Upper lobe of left lung (tissue), 6 donors: ENCODE data around the gene TERB1. TPM values are rescaled to one million over a fixed set of nuclear protein-coding genes. Genes with fewer than 3 reads are reported as not detected.

Experiments
- ATAC-seq, 2 donors: fragments of 200-7000 bp; cut with Tn5 transposase; one replicate each; pipeline ENCODE4 v1.9.1; 2022; ENCODE audit warnings: mild to moderate bottlenecking in 2 of 2, moderate library complexity in 2 of 2; ENCODE audit not compliant: low FRiP score in 2 of 2
- DNase-seq, 2 donors: peaks; one replicate each; pipeline ENCODE4 v3.0.0-alpha.2; 2019 to 2020
- H3K27ac ChIP-seq, 4 donors: fragments of 200-600 bp; sonication (generic); one replicate each; pipeline ENCODE4 v1.5.1; 2016 to 2019
- H3K27me3 ChIP-seq, 4 donors: fragments of 200-600 bp; sonication (generic); one replicate each; pipeline ENCODE4 v1.5.1; 2017 to 2019
- H3K36me3 ChIP-seq, 4 donors: fragments of 200-600 bp; sonication (generic); one replicate each; pipeline ENCODE4 v1.5.1; 2016 to 2019
- H3K4me1 ChIP-seq, 4 donors: fragments of 200-600 bp; sonication (generic); one replicate each; pipeline ENCODE4 v1.5.1; 2018 to 2019
- H3K4me3 ChIP-seq, 4 donors: fragments of 200-600 bp; sonication (generic); one replicate each; pipeline ENCODE4 v1.5.1; 2017 to 2019; ENCODE audit warnings: mild to moderate bottlenecking in 2 of 4, moderate library complexity in 1 of 4
- H3K9me3 ChIP-seq, 4 donors: fragments of 200-600 bp; sonication (generic); one replicate each; pipeline ENCODE4 v1.5.1; 2018 to 2019
- EP300 ChIP-seq, 4 donors: sonication (generic); formaldehyde crosslinking; IDR thresholded peaks; one replicate each; pipeline ENCODE4 v1.5.1; 2017; ENCODE audit warnings: antibody characterized with exemption in 4 of 4, control low read depth in 2 of 4
- POLR2A ChIP-seq, 4 donors: fragments of 450-650 bp; IDR thresholded peaks; one replicate each; pipeline ENCODE4 v1.5.1; 2016 to 2017; ENCODE audit warnings: antibody characterized with exemption in 4 of 4, mild to moderate bottlenecking in 2 of 4
- POLR2AphosphoS5 ChIP-seq, 2 donors: sonication (generic); formaldehyde crosslinking; IDR thresholded peaks; one replicate each; pipeline ENCODE4 v1.5.1; 2017; ENCODE audit warnings: antibody characterized with exemption in 2 of 2
- WGBS, 2 donors: methylation state at CpG; one replicate each; pipeline ENCODE4 v1.1.5; 2017 to 2018; 5-methylcytosine and 5-hydroxymethylcytosine counted together
- total RNA-seq, 6 donors: library from RNA; depleted of rRNA in 4 of 6; stranded (reverse); fragments of >200 nt in 4 of 6; gene quantifications; one replicate each; pipeline versions ENCODE4 v1.1.0 to v1.2.1, GENCODE V29; 2016 to 2021
- TF ChIP-seq, protein P1 (sequence below), 6 experiments: fragments of 450-650 bp in 4 of 6; fragments of 200-600 bp in 2 of 6; sonication (generic) in 2 of 6; IDR thresholded peaks; one replicate each; pipeline ENCODE4 v1.5.1; 2016 to 2019; ENCODE audit warnings: antibody characterized with exemption in 6 of 6
- donor health status: DM: no; HTN: no; CAD: no; lungs with moderate emphysema.
- donor health status: DM: no; HTN: yes; CAD: no; lungs with severe emphysema.

Gene TERB1
- total RNA-seq, 6 donors from 2014 or later = 0.31 to 0.55 TPM; not detected in 4

GRCh38 chr16:66832190-66832589 is 30.8 kb upstream of the TERB1 start:
- no peaks in the 10 kb centered on the region for H3K9me3 ChIP-seq
- H3K4me3 ChIP-seq = no peak overlapping the region
- WGBS, 2 donors = 83 to 87% methylated on average over 3 of the region's 3 CpGs
- no peaks in the 10 kb centered on the region for H3K27me3 ChIP-seq
- DNase-seq (no peak), ATAC-seq (no peak)
- H3K4me1 ChIP-seq = peaks cover 11 to 18% (median 15%) of the 10 kb centered on the region in 4 donors
- no peak overlapping the region for H3K27ac ChIP-seq
- TF ChIP-seq POLR2AphosphoS5 (IDR thresholded peaks at IDR 0.05) (no peak), POLR2A (IDR thresholded peaks at IDR 0.05) (no peak), EP300 (IDR thresholded peaks at IDR 0.05) (no peak)
- TF ChIP-seq, protein P1, sequence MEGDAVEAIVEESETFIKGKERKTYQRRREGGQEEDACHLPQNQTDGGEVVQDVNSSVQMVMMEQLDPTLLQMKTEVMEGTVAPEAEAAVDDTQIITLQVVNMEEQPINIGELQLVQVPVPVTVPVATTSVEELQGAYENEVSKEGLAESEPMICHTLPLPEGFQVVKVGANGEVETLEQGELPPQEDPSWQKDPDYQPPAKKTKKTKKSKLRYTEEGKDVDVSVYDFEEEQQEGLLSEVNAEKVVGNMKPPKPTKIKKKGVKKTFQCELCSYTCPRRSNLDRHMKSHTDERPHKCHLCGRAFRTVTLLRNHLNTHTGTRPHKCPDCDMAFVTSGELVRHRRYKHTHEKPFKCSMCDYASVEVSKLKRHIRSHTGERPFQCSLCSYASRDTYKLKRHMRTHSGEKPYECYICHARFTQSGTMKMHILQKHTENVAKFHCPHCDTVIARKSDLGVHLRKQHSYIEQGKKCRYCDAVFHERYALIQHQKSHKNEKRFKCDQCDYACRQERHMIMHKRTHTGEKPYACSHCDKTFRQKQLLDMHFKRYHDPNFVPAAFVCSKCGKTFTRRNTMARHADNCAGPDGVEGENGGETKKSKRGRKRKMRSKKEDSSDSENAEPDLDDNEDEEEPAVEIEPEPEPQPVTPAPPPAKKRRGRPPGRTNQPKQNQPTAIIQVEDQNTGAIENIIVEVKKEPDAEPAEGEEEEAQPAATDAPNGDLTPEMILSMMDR (IDR thresholded peaks at IDR 0.05) = no peak
- H3K36me3 ChIP-seq = peaks cover 0 to 8% (median 4%) of the 10 kb centered on the region in 4 donors

DNA sequence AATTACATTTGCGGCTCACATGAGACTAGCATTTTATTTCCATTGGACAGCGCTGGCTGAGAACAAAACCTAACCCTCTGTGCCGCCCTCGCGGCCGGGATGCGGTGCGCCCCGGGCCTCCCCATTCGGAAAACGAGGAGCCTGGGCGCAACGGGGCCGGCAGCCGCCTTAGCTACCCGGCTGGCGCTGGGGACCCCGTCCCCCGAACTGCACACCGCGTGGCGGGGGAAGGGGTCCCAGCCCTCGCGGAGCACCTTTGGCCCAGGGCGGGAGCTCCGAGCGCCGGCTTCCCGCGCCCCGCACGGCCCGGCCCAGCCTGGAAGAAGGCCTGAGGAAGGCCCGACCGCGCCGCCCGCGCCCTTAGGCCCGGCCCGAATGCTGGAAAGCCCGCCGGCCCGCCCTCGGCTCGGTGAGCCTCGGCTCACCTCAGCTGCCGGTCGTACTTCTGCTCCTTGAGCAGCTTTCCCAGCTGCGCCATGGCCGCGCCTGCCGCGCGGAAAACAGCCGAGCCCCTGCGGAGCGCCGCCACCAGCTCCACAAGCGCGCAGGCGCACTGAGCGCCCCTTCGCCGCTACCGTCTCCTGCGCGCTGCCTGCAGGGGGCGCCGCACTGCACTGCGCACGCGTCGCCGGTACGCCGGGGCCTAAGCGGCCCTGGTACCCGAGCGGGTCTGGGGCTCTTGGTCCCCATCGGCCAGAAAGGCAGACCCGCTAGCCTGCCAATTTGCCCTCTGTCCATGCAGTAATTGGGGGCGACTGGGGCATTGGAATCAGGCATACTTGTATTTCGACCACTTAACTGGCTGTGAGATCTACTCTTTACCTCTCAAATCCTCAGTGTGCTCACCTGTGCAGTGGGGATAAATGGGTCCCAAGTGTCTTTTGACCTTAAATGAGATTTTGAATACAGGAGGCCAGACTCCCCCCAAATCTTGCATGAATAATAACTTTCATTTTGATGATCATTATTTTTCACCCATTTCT is 29.3 kb upstream of the TERB1 start, which contains the start of gene NAE1:
NAE1 (minus strand) TSS at position 555 of the 983 bp plus-strand sequence; CDS start at position 478, 77 bp downstream.
- Histone ChIP-seq H3K4me3 (peak within 1 kb of the TSS; percentile 75 to 99 (median 94)), H3K27ac (peak within 1 kb of the TSS; percentile 83 to 97 (median 91)), H3K27me3 (no peaks in the 10 kb centered on the region), H3K36me3 (peaks cover 6 to 19% (median 10%) of the 10 kb centered on the region in 4 donors), H3K9me3 (no peaks in the 10 kb centered on the region), H3K4me1 (peaks cover 11 to 18% (median 15%) of the 10 kb centered on the region in 4 donors)
- DNase-seq = peak; percentile 89 to 99
- ATAC-seq = peak; percentile 97 to 99
- 0 to 3% methylated on average over 15 to 23 of the region's 84 CpGs for WGBS, 2 donors
- TF ChIP-seq POLR2AphosphoS5 (IDR thresholded peaks at IDR 0.05) (peak; percentile 88 to 92), POLR2A (IDR thresholded peaks at IDR 0.05) (peak in 3 of 4 donors; percentile 86 to 94 (median 86)), EP300 (IDR thresholded peaks at IDR 0.05) (no peak)
- TF ChIP-seq, protein P1 (IDR thresholded peaks at IDR 0.05) = peak; percentile 90 to 99 (median 98)

DNA sequence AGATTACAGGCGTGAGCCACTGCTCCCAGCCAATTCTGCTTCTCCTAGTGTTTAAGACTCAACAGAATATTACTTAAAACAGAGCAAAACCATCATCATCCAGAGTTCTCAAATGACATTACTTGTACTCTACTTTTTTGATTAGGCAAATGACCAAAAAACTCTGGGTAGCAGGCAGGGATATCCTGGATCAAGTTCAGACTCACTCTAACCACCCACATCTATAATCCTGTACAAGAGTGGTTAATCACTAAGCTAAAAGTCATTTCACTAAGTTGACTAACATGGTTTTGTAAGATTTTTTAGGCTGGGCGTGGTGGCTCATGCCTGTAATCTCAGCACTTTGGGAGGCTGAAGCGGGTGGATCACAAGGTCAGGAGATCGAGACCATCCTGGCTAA is 22.6 kb upstream of the TERB1 start:
- ATAC-seq = no peak
- Histone ChIP-seq H3K36me3 (peaks cover 23 to 74% (median 52%) of the 10 kb centered on the region in 4 donors), H3K4me1 (peaks cover 2 to 7% (median 5%) of the 10 kb centered on the region in 4 donors), H3K9me3 (no peaks in the 10 kb centered on the region), H3K4me3 (no peak overlapping the region), H3K27ac (no peak overlapping the region), H3K27me3 (no peaks in the 10 kb centered on the region)
- no peak for DNase-seq
- 95 to 96% methylated on average over 4 of the region's 4 CpGs for WGBS, 2 donors
- no peak for TF ChIP-seq POLR2A (IDR thresholded peaks at IDR 0.05)
- TF ChIP-seq, protein P1 (IDR thresholded peaks at IDR 0.05) = no peak
- no peak for TF ChIP-seq POLR2AphosphoS5 (IDR thresholded peaks at IDR 0.05)
- no peak for TF ChIP-seq EP300 (IDR thresholded peaks at IDR 0.05)

DNA sequence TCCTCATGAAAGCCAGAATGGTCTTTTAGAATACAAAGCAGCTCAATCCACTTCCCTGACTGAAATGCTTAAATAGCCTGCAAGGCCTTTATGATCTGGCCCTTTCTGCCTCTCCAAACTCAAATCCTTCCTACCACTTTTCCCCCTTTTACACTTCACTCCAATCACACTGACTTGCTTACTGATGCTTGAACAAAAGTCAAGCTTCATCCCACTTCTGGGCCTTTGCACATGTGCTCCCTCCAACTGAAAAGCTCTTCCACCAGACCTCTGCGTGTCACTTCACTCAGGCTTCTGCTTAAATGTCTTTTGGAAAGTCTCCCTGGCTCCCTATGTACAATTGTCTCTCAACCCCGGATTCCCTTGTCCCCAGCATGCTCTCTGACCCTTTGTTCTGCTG is 13.3 kb upstream of the TERB1 start:
- Histone ChIP-seq H3K4me1 (no peaks in the 10 kb centered on the region), H3K36me3 (peaks cover 31 to 99% (median 73%) of the 10 kb centered on the region in 4 donors), H3K27me3 (no peaks in the 10 kb centered on the region), H3K27ac (no peak overlapping the region), H3K9me3 (no peaks in the 10 kb centered on the region), H3K4me3 (no peak overlapping the region)
- TF ChIP-seq POLR2AphosphoS5 (IDR thresholded peaks at IDR 0.05) = no peak
- TF ChIP-seq, protein P1 (IDR thresholded peaks at IDR 0.05) = no peak
- TF ChIP-seq POLR2A (IDR thresholded peaks at IDR 0.05) = no peak
- no peak for TF ChIP-seq EP300 (IDR thresholded peaks at IDR 0.05)
- 98 to 99% methylated on average over 2 of the region's 2 CpGs for WGBS, 2 donors
- ATAC-seq (no peak), DNase-seq (no peak)
